ENCODE results near the gene NEUROG3. TPM values are rescaled to one million over a fixed set of nuclear protein-coding genes. Genes with fewer than 3 reads are reported as not detected.

The NEUROG3 gene
- total RNA-seq, 1 experiment from 2014 or later: 2.4 TPM

DNA sequence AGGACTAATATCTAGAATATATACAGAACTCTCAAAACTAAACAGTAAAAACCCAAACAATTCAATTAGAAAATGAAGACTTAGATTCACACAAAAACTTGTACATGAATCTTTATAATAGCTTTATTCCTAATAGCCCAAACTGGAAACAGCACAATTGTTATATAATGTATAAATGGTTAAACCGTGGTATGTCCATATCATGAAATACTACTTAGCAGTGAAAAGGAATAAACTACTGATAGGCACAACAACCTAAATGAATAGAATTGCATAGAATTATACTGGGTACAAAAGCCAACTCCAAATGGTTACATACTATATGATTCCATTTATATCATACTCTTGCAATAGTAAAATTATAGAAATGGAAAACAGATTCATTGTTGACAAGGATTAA, 35.9 kb upstream of the NEUROG3 start (continued):
- no peak for TF ChIP-seq RORB (CRISPR knock-in tag; IDR thresholded peaks at IDR 0.05)
- no peak for TF ChIP-seq CREB1 (CRISPR knock-in tag; IDR thresholded peaks at IDR 0.05)
- TF ChIP-seq MXD4 (CRISPR knock-in tag; IDR thresholded peaks at IDR 0.05; ENCODE audit: borderline replicate concordance): no peak
- no peak for TF ChIP-seq GABPB1 (CRISPR knock-in tag; IDR thresholded peaks at IDR 0.05)
- TF ChIP-seq ZNF121 (CRISPR knock-in tag; IDR thresholded peaks at IDR 0.05): no peak

GRCh38 chr10:69600761-69601330, 27.6 kb upstream of the NEUROG3 start:
- DNase-seq (ENCODE audit: low spot score) (no peak), ATAC-seq (peak; percentile 69)
- Mint-ChIP-seq H3K4me1 (peaks cover 14% of the 10 kb centered on the region), H3K4me3 (no peak overlapping the region), H3K36me3 (no peaks in the 10 kb centered on the region), H3K27me3 (ENCODE audit: low read depth) (peaks cover 23% of the 10 kb centered on the region), H3K27ac (no peak overlapping the region), H3K9me3 (peaks cover 23% of the 10 kb centered on the region)
- ChIA-PET CTCF (interaction anchor here (0.8 kb wide), 1 partner anchor 85 kb away, joined by 3 read pairs; no protein-coding TSS in a partner anchor), POLR2A (no interaction called here)
- TF ChIP-seq, protein P1, sequence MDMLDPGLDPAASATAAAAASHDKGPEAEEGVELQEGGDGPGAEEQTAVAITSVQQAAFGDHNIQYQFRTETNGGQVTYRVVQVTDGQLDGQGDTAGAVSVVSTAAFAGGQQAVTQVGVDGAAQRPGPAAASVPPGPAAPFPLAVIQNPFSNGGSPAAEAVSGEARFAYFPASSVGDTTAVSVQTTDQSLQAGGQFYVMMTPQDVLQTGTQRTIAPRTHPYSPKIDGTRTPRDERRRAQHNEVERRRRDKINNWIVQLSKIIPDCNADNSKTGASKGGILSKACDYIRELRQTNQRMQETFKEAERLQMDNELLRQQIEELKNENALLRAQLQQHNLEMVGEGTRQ (CRISPR knock-in tag; IDR thresholded peaks at IDR 0.05): peak; percentile 61
- no peak for TF ChIP-seq HMGA2 (CRISPR knock-in tag; IDR thresholded peaks at IDR 0.05)

DNA sequence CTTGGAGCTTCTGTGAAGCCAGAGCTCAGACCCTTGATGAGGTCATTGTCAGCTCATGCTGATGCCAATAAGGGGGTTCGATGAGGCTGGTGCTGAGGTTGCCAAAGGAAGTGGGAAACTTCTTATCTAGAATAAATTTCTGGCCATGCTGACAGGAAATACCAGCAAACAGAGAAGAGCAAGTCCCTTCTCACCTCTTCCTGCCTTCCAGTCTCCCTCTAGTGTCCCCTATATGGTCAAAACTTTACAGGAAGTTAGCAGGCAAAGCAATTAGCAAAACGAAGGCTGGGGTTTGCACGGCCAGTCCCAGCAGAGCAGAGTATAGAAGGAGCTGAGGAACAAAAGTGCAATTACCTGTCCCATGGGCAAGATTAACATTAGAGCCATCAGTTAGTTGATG, 15.1 kb upstream of the NEUROG3 start:
- ATAC-seq: peak; percentile 85
- Mint-ChIP-seq H3K4me3 (no peak overlapping the region), H3K27ac (no peak overlapping the region), H3K27me3 (ENCODE audit: low read depth) (peaks cover 18% of the 10 kb centered on the region), H3K9me3 (peaks cover 12% of the 10 kb centered on the region), H3K4me1 (peaks cover 8% of the 10 kb centered on the region), H3K36me3 (no peaks in the 10 kb centered on the region)
- ChIA-PET CTCF (interaction anchor here (1.7 to 2.1 kb wide), 3 partner anchors 41 to 72 kb away, joined by 5 to 17 read pairs (median 9); no protein-coding TSS in a partner anchor), POLR2A (no interaction called here)
- TF ChIP-seq PRRX2 (CRISPR knock-in tag; IDR thresholded peaks at IDR 0.05) (no peak), MLX (CRISPR knock-in tag; IDR thresholded peaks at IDR 0.05) (no peak), HMGXB4 (CRISPR knock-in tag; IDR thresholded peaks at IDR 0.05) (no peak), ZNF423 (CRISPR knock-in tag; IDR thresholded peaks at IDR 0.05) (no peak)
- TF ChIP-seq, protein P2, sequence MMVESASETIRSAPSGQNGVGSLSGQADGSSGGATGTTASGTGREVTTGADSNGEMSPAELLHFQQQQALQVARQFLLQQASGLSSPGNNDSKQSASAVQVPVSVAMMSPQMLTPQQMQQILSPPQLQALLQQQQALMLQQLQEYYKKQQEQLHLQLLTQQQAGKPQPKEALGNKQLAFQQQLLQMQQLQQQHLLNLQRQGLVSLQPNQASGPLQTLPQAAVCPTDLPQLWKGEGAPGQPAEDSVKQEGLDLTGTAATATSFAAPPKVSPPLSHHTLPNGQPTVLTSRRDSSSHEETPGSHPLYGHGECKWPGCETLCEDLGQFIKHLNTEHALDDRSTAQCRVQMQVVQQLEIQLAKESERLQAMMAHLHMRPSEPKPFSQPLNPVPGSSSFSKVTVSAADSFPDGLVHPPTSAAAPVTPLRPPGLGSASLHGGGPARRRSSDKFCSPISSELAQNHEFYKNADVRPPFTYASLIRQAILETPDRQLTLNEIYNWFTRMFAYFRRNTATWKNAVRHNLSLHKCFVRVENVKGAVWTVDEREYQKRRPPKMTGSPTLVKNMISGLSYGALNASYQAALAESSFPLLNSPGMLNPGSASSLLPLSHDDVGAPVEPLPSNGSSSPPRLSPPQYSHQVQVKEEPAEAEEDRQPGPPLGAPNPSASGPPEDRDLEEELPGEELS (CRISPR knock-in tag; IDR thresholded peaks at IDR 0.05): no peak
- DNase-seq (ENCODE audit: low spot score): no peak

- no peak for DNase-seq (ENCODE audit: low spot score)
- Mint-ChIP-seq H3K9me3 (peaks cover 12% of the 10 kb centered on the region), H3K36me3 (no peaks in the 10 kb centered on the region), H3K27ac (no peak overlapping the region), H3K4me1 (peaks cover 10% of the 10 kb centered on the region), H3K4me3 (no peak overlapping the region), H3K27me3 (ENCODE audit: low read depth) (peaks cover 42% of the 10 kb centered on the region)
- CTCF ChIA-PET: interaction anchor here (2.4 kb wide), 1 partner anchor 52 kb away, joined by 9 read pairs; no protein-coding TSS in a partner anchor
- ATAC-seq: no peak
- POLR2A ChIA-PET: no interaction called here
- TF ChIP-seq PRRX2 (CRISPR knock-in tag; IDR thresholded peaks at IDR 0.05) (no peak), NFYB (CRISPR knock-in tag; conservative IDR thresholded peaks at IDR 0.05; ENCODE audit: low read depth) (no peak), NR1H2 (CRISPR knock-in tag; IDR thresholded peaks at IDR 0.05) (no peak), TP53 (CRISPR knock-in tag; IDR thresholded peaks at IDR 0.05) (no peak), FOXJ3 (CRISPR knock-in tag; IDR thresholded peaks at IDR 0.05; ENCODE audit: borderline replicate concordance) (no peak), CREM (CRISPR knock-in tag; IDR thresholded peaks at IDR 0.05) (no peak), JUN (CRISPR knock-in tag; IDR thresholded peaks at IDR 0.05) (no peak)
- TF ChIP-seq, protein P1 (CRISPR knock-in tag; IDR thresholded peaks at IDR 0.05): no peak
- TF ChIP-seq, protein P3, sequence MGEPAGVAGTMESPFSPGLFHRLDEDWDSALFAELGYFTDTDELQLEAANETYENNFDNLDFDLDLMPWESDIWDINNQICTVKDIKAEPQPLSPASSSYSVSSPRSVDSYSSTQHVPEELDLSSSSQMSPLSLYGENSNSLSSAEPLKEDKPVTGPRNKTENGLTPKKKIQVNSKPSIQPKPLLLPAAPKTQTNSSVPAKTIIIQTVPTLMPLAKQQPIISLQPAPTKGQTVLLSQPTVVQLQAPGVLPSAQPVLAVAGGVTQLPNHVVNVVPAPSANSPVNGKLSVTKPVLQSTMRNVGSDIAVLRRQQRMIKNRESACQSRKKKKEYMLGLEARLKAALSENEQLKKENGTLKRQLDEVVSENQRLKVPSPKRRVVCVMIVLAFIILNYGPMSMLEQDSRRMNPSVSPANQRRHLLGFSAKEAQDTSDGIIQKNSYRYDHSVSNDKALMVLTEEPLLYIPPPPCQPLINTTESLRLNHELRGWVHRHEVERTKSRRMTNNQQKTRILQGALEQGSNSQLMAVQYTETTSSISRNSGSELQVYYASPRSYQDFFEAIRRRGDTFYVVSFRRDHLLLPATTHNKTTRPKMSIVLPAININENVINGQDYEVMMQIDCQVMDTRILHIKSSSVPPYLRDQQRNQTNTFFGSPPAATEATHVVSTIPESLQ (CRISPR knock-in tag; IDR thresholded peaks at IDR 0.05): no peak
- TF ChIP-seq, protein P4, sequence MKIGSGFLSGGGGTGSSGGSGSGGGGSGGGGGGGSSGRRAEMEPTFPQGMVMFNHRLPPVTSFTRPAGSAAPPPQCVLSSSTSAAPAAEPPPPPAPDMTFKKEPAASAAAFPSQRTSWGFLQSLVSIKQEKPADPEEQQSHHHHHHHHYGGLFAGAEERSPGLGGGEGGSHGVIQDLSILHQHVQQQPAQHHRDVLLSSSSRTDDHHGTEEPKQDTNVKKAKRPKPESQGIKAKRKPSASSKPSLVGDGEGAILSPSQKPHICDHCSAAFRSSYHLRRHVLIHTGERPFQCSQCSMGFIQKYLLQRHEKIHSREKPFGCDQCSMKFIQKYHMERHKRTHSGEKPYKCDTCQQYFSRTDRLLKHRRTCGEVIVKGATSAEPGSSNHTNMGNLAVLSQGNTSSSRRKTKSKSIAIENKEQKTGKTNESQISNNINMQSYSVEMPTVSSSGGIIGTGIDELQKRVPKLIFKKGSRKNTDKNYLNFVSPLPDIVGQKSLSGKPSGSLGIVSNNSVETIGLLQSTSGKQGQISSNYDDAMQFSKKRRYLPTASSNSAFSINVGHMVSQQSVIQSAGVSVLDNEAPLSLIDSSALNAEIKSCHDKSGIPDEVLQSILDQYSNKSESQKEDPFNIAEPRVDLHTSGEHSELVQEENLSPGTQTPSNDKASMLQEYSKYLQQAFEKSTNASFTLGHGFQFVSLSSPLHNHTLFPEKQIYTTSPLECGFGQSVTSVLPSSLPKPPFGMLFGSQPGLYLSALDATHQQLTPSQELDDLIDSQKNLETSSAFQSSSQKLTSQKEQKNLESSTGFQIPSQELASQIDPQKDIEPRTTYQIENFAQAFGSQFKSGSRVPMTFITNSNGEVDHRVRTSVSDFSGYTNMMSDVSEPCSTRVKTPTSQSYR (CRISPR knock-in tag; IDR thresholded peaks at IDR 0.05): no peak
These were observed 11.4 kb upstream of the NEUROG3 start for GRCh38 chr10:69584624-69585023.
